Measurements from ENCODE around the gene SIN3B. TPM values are rescaled to one million over a fixed set of nuclear protein-coding genes. Genes with fewer than 3 reads are reported as not detected.

SIN3B gene
- total and polyA plus RNA-seq, 2 donors from 2014 or later = 12.2 to 62.0 TPM

- Histone ChIP-seq H3K27me3 (ENCODE audit: control insufficient read depth, insufficient read depth, low read length) (no peaks in the 10 kb centered on the region), H3K4me1 (ENCODE audit: control insufficient read depth in 2 of 3, insufficient read depth in 2 of 3, low read depth in 1 of 3, low read length in 3 of 3) (no peaks in the 10 kb centered on the region), H3K9ac (ENCODE audit: low read length in 3 of 3) (no peak overlapping the region), H3K36me3 (ENCODE audit: control insufficient read depth in 2 of 3, insufficient read depth in 3 of 3, low read length in 3 of 3) (no peaks in the 10 kb centered on the region), H3K9me3 (ENCODE audit: control insufficient read depth in 2 of 3, insufficient read depth in 1 of 3, low read length in 3 of 3) (peaks cover 0 to 10% (median 0%) of the 10 kb centered on the region in 3 donors), H3K4me3 (ENCODE audit: low read length in 3 of 3) (no peak overlapping the region), H3K27ac (ENCODE audit: low read depth in 2 of 2, low read length in 2 of 2) (no peak overlapping the region)
- FAIRE-seq (no peak), DNase-seq (no peak)
- intact Hi-C loops (cut with DNase I) = no loop called here
- no peak for TF ChIP-seq CTCF (IDR thresholded peaks at IDR 0.05; ENCODE audit: borderline replicate concordance, extremely low read depth, insufficient read depth)
These were observed 9.1 kb upstream of the SIN3B start for GRCh38 chr19:16820056-16820455.

- no peaks in the 10 kb centered on the region for H3K36me3 ChIP-seq (ENCODE audit: control insufficient read depth in 2 of 3, insufficient read depth in 3 of 3, low read length in 3 of 3)
- peaks cover 4 to 8% (median 7%) of the 10 kb centered on the region in 3 donors for H3K4me1 ChIP-seq (ENCODE audit: control insufficient read depth in 2 of 3, insufficient read depth in 2 of 3, low read depth in 1 of 3, low read length in 3 of 3)
- DNase-seq (no peak), FAIRE-seq (no peak)
- H3K27ac ChIP-seq (ENCODE audit: low read depth in 2 of 2, low read length in 2 of 2) = no peak overlapping the region
- no peaks in the 10 kb centered on the region for H3K27me3 ChIP-seq (ENCODE audit: control insufficient read depth, insufficient read depth, low read length)
- H3K9me3 ChIP-seq (ENCODE audit: control insufficient read depth in 2 of 3, insufficient read depth in 1 of 3, low read length in 3 of 3) = no peaks in the 10 kb centered on the region
- H3K9ac ChIP-seq (ENCODE audit: low read length in 3 of 3) = no peak overlapping the region
- H3K4me3 ChIP-seq (ENCODE audit: low read length in 3 of 3) = no peak overlapping the region
- intact Hi-C loops (cut with DNase I) = no loop called here
- no peak for TF ChIP-seq CTCF (IDR thresholded peaks at IDR 0.05; ENCODE audit: borderline replicate concordance, extremely low read depth, insufficient read depth)
These were observed 8.1 kb upstream of the SIN3B start for GRCh38 chr19:16821081-16821480.

GRCh38 chr19:16822648-16823047 lies 6.5 kb upstream of the SIN3B start:
- Histone ChIP-seq H3K27ac (ENCODE audit: low read depth in 2 of 2, low read length in 2 of 2) (no peak overlapping the region), H3K4me1 (ENCODE audit: control insufficient read depth in 2 of 3, insufficient read depth in 2 of 3, low read depth in 1 of 3, low read length in 3 of 3) (peaks cover 4 to 8% (median 7%) of the 10 kb centered on the region in 3 donors), H3K27me3 (ENCODE audit: control insufficient read depth, insufficient read depth, low read length) (no peaks in the 10 kb centered on the region), H3K36me3 (ENCODE audit: control insufficient read depth in 2 of 3, insufficient read depth in 3 of 3, low read length in 3 of 3) (no peaks in the 10 kb centered on the region), H3K9ac (ENCODE audit: low read length in 3 of 3) (no peak overlapping the region), H3K4me3 (ENCODE audit: low read length in 3 of 3) (no peak overlapping the region), H3K9me3 (ENCODE audit: control insufficient read depth in 2 of 3, insufficient read depth in 1 of 3, low read length in 3 of 3) (no peaks in the 10 kb centered on the region)
- DNase-seq (no peak), FAIRE-seq (no peak)
- intact Hi-C loops (cut with DNase I) = no loop called here
- TF ChIP-seq CTCF (IDR thresholded peaks at IDR 0.05; ENCODE audit: borderline replicate concordance, extremely low read depth, insufficient read depth) = no peak
